Uterus (tissue), 2 donors: ENCODE results near the gene GUCD1.

ENCODE experiments used
- POLR2A ChIP-seq, 2 donors: fragments of 450-650 bp; IDR thresholded peaks; one replicate each; pipeline ENCODE4 v1.6.1; 2016; ENCODE audit warnings: antibody characterized with exemption in 2 of 2, mild to moderate bottlenecking in 1 of 2, moderate library complexity in 1 of 2
- TF ChIP-seq, protein P1 (sequence below), 4 experiments: fragments of 200-600 bp in 2 of 4; fragments of 450-650 bp in 2 of 4; sonication (generic) in 2 of 4; IDR thresholded peaks; one replicate each; pipeline ENCODE4 v1.5.1; 2016 to 2019; ENCODE audit warnings: antibody characterized with exemption in 4 of 4, mild to moderate bottlenecking in 2 of 4, moderate library complexity in 1 of 4

DNA sequence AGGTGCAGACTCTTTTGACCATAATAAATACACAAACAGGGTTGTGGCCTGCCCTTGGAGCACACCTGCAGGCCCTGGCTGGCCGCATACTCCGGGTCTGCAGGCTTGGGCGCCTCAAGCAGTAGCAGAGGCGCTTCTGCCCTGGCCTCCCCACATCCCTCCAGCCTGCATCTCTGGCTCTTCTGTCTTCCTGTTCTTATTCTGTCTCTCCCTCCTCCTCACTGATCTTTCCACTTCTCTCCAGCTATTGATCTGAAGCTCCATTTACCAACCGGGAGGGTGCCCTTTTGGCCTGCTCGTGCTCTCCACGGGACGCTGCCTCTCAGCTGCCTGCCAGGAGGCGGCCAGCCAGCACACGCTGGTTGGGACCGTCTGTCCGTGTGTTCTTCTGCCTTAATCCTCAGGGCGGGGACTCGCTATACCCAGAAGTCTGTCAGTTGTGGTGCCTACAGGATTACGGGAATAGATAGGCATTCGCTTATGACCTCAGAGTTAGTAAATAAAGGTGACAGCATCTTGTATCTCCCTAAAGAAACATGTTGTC is 54.6 kb downstream of the GUCD1 start:
- TF ChIP-seq, protein P1, sequence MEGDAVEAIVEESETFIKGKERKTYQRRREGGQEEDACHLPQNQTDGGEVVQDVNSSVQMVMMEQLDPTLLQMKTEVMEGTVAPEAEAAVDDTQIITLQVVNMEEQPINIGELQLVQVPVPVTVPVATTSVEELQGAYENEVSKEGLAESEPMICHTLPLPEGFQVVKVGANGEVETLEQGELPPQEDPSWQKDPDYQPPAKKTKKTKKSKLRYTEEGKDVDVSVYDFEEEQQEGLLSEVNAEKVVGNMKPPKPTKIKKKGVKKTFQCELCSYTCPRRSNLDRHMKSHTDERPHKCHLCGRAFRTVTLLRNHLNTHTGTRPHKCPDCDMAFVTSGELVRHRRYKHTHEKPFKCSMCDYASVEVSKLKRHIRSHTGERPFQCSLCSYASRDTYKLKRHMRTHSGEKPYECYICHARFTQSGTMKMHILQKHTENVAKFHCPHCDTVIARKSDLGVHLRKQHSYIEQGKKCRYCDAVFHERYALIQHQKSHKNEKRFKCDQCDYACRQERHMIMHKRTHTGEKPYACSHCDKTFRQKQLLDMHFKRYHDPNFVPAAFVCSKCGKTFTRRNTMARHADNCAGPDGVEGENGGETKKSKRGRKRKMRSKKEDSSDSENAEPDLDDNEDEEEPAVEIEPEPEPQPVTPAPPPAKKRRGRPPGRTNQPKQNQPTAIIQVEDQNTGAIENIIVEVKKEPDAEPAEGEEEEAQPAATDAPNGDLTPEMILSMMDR (IDR thresholded peaks at IDR 0.05): no peak
- TF ChIP-seq POLR2A (IDR thresholded peaks at IDR 0.05): no peak
